Stimulated activated CD8-positive, alpha-beta memory T cell treated with anti-CD3 and anti-CD28 coated beads, Interleukin-2, amount 100 ng/mL, for 1 hour (primary cell): ENCODE results near the gene ANKRD11.

Experiments
- DNase-seq, 2 donors: peaks; one replicate each; pipeline ENCODE4 v3.0.0-alpha.2; 2020; ENCODE audit warnings: low read depth in 2 of 2

ANKRD11 gene

DNA sequence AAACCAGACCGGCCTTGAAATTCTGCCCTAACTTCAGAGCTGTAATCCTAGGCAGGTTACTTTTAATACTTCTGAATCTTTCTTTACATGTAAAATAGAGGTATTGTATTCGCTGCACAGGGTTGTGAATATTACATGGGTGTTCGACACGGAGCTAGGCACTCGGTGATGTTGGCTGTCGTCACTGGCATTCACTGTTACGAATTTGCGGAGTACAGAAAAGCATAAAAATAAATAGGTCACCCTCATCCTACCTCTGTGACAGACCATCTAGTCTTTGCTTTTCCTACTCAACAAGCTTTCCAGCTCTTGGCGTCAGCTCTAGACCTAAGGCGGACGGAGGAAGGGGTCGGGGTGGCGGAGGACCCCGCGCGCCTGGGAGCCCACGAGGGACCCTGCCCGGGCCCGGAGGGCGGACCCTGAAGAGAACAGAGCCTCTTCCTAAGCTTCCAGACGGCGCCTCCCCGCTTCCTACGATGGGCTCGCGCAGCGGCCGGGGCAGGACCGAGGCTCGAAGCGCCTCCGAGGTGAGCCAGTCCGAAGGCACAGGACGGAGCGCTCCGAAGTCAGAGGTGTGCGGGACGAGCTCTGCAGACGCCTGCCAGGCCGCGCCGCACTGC lies 17.0 kb upstream of the ANKRD11 start:
- no peak for DNase-seq

- DNase-seq: no peak
Observed at GRCh38 chr16:89506791-89507191, 16.4 kb upstream of the ANKRD11 start.

GRCh38 chr16:89506113-89506504 lies 15.7 kb upstream of the ANKRD11 start:
- DNase-seq: no peak

GRCh38 chr16:89505204-89506112 lies 15.1 kb upstream of the ANKRD11 start:
- DNase-seq: peak; percentile 73 to 76

GRCh38 chr16:89504091-89504490 lies 13.7 kb upstream of the ANKRD11 start:
- no peak for DNase-seq

DNA sequence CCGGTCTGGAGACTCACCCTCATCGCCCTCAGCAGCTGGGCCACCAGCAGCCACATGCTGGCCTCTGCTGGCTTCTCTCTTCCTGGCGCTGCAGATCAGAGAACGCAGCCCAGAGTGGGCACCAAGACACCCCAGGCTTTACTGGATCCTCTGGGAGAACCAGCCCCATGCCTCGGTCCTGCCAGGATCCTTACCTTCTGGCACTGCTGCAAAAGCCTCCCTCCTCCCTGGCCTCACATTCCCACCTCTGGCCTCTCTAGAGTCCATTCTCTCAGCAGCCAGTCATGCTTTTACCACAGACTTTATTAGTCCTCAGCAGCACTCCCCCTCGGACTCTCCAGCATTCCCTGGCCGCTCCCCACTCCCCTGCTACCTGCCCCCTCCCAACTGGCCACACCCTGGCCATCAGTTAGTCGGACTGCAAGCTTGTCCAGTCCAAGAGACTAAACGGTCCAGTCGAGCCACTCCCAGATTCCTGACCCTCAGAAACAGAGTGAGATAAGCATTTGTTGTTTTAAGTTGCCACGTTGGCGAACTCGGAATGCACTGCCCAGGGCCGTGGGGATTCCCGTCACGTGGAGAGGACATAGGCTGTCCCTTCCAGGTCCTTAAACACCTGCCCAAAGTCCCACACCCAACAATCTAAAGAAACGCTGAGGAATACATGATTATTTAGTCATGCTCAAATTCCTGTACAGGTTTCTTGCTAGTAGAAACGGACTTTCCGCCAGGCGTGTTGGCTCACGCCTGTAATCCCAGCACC lies 11.9 kb upstream of the ANKRD11 start:
- DNase-seq: no peak

GRCh38 chr16:89499767-89500166 lies 9.4 kb upstream of the ANKRD11 start:
- DNase-seq: no peak

DNA sequence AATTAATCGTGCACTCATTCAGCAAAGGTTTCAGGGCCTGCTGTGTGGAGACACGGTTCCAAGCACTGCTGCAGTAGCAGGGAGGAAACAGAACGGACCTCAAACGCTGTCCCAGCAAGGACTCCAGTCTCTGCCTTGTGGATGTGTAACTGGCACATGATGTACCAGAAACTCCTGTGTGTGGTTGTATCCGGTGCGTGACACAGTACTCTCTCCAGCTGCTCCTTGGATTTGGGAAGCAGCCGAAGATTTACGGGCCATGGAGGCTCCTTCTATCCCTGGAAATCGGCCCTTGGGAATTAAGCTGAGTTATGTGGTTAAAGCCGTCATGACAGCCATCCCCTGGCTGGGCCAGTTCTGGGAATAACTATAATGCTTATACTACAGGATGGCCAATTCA lies 8.5 kb upstream of the ANKRD11 start:
- DNase-seq: no peak

DNA sequence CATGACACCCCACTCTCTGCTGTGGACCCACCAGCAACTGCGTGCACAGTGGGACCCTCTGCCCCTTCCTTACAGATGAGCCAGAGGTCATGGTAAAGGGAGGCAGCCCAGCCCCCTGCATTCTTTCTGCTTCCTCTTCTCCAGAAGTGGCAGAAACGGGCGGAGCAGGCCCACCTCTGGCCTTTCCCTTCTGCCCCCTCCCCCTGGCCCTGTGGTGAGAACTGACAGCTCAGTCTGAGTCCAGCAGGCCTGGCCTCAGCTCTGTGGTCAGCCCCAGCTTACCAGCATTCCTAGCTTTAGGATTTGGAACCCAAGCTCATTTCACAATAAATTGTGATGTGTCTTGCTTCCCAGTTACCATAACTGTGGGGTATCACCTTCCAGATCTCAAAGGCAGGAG lies 4.8 kb upstream of the ANKRD11 start:
- DNase-seq: no peak

GRCh38 chr16:89493776-89494175 lies 3.4 kb upstream of the ANKRD11 start:
- DNase-seq: no peak

DNA sequence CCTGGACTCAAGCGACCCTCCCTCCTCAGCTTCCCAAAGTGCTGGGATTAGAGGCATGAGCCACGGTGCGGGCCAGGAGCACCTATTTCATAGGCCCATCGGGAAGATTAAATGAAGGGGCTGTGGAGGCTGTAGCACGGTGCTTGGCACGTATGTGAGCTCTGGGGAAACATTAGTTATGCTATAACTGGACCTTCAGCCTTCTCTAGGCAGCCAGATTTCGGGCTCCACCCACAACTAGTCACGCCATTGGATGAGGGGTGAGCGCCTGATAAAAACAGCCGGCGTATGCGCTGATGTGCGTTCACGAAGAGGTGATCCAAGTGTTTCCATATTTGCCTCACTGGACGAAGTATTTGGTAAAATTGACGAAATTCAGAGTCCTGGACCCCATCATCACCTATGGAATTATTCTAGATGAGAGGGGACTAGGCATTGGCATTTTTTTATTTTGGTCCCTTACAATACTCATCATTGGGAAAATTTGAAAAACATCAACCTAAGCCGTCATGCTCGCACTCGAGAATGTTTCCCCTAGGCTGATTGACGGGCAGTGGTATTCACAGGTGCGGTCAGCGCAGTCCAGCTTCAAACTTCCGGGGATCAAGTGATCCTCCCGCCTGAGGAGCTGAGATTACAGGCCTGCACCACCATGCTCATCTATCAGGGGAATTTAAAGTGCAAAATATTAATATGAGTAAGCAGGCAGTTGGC lies 1.8 kb upstream of the ANKRD11 start:
- no peak for DNase-seq

GRCh38 chr16:89491238-89491869 lies 993 bp upstream of the ANKRD11 start:
- no peak for DNase-seq

- DNase-seq: no peak
Observed at GRCh38 chr16:89489898-89490438, 393 bp downstream of the ANKRD11 start.

GRCh38 chr16:89489040-89489897 lies 1.1 kb downstream of the ANKRD11 start:
- DNase-seq: peak; percentile 66 to 71

DNA sequence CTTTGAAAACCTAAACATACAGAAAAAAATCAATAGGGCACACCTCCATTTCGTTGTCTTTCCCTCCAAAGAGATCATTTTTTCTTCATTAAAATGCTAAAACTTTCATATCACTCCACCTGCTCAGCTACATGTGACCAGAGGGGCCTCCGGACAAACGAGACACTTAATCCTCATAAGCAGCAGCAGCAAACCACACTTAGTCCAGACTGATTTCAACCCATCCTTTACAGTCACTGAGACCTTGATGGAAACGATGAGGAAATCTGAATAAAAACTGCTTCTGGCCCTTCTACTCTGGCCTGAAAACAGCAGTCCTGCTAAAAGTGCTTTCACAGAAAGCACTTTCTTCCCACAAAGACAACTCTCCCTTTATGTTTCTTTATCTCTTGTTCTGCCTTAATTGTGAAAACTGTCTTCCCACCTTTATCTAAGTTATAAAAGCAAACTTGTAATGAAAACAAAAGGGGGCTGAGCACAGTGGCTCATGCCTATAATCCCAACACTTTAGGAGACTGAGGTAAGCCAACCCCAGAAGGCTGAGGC lies 4.6 kb downstream of the ANKRD11 start:
- DNase-seq: no peak

- no peak for DNase-seq
Observed at GRCh38 chr16:89484923-89485679, 5.3 kb downstream of the ANKRD11 start.

GRCh38 chr16:89484041-89484501 lies 6.3 kb downstream of the ANKRD11 start:
- DNase-seq: no peak

GRCh38 chr16:89482817-89483205 lies 7.5 kb downstream of the ANKRD11 start:
- DNase-seq: no peak
